Fibroblast of skin of scalp (primary cell): ENCODE measurements around the gene RNF168.
"Not testable (repeated sequence)": the region's sequence is repeated elsewhere in the genome, so short reads cannot be mapped to it uniquely, and the experiment has no call there.

ENCODE experiments used
- DNase-seq: peaks from one replicate; pipeline ENCODE4 v3.0.0-alpha.2; 2013

The RNF168 gene

GRCh38 chr3:196514913-196515621 is 11.5 kb upstream of the RNF168 start, which contains the start of gene SMCO1:
TSS of gene SMCO1 (minus strand) at chr3:196515346. CDS start at chr3:196515209, 137 bp downstream.
- DNase-seq, result no peak

GRCh38 chr3:196514350-196514716 is 10.8 kb upstream of the RNF168 start:
- DNase-seq, result no peak

GRCh38 chr3:196513697-196514349 is 10.3 kb upstream of the RNF168 start:
- peak; percentile 35 for DNase-seq

- not testable (repeated sequence) for DNase-seq
These were observed 8.3 kb upstream of the RNF168 start for GRCh38 chr3:196511646-196512425.

- not testable (repeated sequence) for DNase-seq
These were observed 7.5 kb upstream of the RNF168 start for GRCh38 chr3:196511108-196511507.

GRCh38 chr3:196506687-196507086 is 3.1 kb upstream of the RNF168 start:
- DNase-seq, result no peak

GRCh38 chr3:196504556-196504955 is 988 bp upstream of the RNF168 start:
- DNase-seq, result no peak

- not testable (repeated sequence) for DNase-seq
These were observed 470 bp upstream of the RNF168 start for GRCh38 chr3:196504077-196504398.

- peak; percentile 82 for DNase-seq
These were observed 783 bp downstream of the RNF168 start for GRCh38 chr3:196502775-196503195.

GRCh38 chr3:196501316-196502044 is 2.1 kb downstream of the RNF168 start:
- DNase-seq, result peak; percentile 22

- no peak for DNase-seq
These were observed 3.6 kb downstream of the RNF168 start for GRCh38 chr3:196499807-196500524.

GRCh38 chr3:196499061-196499460 is 4.5 kb downstream of the RNF168 start:
- peak; percentile 25 for DNase-seq

- no peak for DNase-seq
These were observed 5.3 kb downstream of the RNF168 start for GRCh38 chr3:196498297-196498696.

- no peak for DNase-seq
These were observed 7.4 kb downstream of the RNF168 start for GRCh38 chr3:196496183-196496582.

- no peak for DNase-seq
These were observed 10.3 kb downstream of the RNF168 start for GRCh38 chr3:196493292-196493691.

- DNase-seq, result no peak
These were observed 11.5 kb downstream of the RNF168 start for GRCh38 chr3:196492080-196492479.

- no peak for DNase-seq
These were observed 13.8 kb downstream of the RNF168 start for GRCh38 chr3:196489747-196490146.

GRCh38 chr3:196486263-196486662 is 17.3 kb downstream of the RNF168 start:
- no peak for DNase-seq

GRCh38 chr3:196477678-196478077 is 25.9 kb downstream of the RNF168 start:
- DNase-seq, result no peak

GRCh38 chr3:196472286-196472685 is 31.3 kb downstream of the RNF168 start:
- DNase-seq, result no peak

- DNase-seq, result peak; percentile 31
These were observed 32.0 kb downstream of the RNF168 start for GRCh38 chr3:196471551-196471950.

- DNase-seq, result not testable (repeated sequence)
These were observed 33.4 kb downstream of the RNF168 start for GRCh38 chr3:196470182-196470581.
